Activated naive CD4-positive, alpha-beta T cell treated with anti-CD3 and anti-CD28 coated beads, Interleukin-2, amount 50 U/mL, for 24 hours (primary cell): ENCODE measurements around the gene DPF3.

Experiments used
- H3K27ac Mint-ChIP-seq: one replicate; pipeline ENCODE4 v1.8.0; 2021; ENCODE audit warnings: mild to moderate bottlenecking, mixed read lengths
- H3K27me3 Mint-ChIP-seq: one replicate; pipeline ENCODE4 v1.8.0; 2021; ENCODE audit warnings: mixed read lengths
- H3K36me3 Mint-ChIP-seq: one replicate; pipeline ENCODE4 v1.8.0; 2021; ENCODE audit warnings: mixed read lengths
- H3K4me1 Mint-ChIP-seq: one replicate; pipeline ENCODE4 v1.8.0; 2021; ENCODE audit warnings: mixed read lengths
- H3K4me3 Mint-ChIP-seq: one replicate; pipeline ENCODE4 v1.8.0; 2021; ENCODE audit warnings: mild to moderate bottlenecking, mixed read lengths
- H3K9me3 Mint-ChIP-seq: one replicate; pipeline ENCODE4 v1.8.0; 2021; ENCODE audit warnings: mixed read lengths

DPF3 gene

GRCh38 chr14:72892103-72892878, 1.6 kb downstream of the DPF3 start:
- Mint-ChIP-seq H3K4me3 (peak overlapping the region; percentile 89), H3K27me3 (peaks cover 27% of the 10 kb centered on the region), H3K9me3 (no peaks in the 10 kb centered on the region), H3K36me3 (no peaks in the 10 kb centered on the region), H3K27ac (no peak overlapping the region), H3K4me1 (peaks cover 29% of the 10 kb centered on the region)

DNA sequence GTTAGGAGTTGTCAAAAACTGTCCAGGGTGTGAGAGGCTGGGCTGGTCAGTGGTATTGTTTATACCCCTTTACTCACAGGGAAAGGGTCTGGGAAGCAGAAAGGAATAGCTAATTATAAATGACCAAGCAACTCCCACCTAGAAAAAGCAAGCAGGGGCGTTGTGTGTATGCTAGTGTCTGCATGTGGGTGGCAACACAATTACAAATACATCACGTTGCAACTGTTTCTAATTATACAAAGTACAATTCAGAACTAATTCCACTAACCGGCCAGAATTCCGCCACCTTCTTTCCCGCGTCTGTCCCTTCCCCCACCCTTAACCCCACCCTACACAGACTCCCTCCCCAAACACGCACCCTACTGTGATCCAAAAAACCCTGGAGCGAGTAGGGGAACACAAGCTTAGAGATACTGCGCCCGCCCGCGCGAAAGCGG, 2.2 kb downstream of the DPF3 start:
- no peaks in the 10 kb centered on the region for H3K9me3 Mint-ChIP-seq
- H3K4me3 Mint-ChIP-seq = peak overlapping the region; percentile 89
- H3K36me3 Mint-ChIP-seq = no peaks in the 10 kb centered on the region
- H3K27me3 Mint-ChIP-seq = peaks cover 22% of the 10 kb centered on the region
- no peak overlapping the region for H3K27ac Mint-ChIP-seq
- H3K4me1 Mint-ChIP-seq = peaks cover 29% of the 10 kb centered on the region

DNA sequence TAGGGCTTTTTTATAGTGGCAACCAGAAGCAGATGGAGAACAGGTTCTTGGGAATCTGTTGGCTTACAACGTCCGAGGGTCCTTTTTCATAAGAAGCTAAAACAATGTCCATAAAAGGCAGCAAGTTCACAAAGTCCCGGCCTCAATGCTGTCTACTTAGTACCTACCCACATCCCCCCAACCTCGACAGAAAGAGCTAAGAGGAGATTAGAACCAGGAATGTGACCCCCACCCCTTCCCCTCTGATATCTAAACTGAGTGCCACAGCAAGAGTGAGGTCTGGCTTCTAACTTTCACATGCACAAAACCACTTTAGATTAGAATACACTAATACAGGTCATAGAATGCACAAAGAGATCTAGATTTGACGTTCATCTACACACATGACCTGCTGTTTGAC, 4.5 kb downstream of the DPF3 start:
- Mint-ChIP-seq H3K27me3 (peaks cover 15% of the 10 kb centered on the region), H3K4me3 (no peak overlapping the region), H3K27ac (no peak overlapping the region), H3K9me3 (no peaks in the 10 kb centered on the region), H3K36me3 (no peaks in the 10 kb centered on the region), H3K4me1 (peaks cover 16% of the 10 kb centered on the region)

DNA sequence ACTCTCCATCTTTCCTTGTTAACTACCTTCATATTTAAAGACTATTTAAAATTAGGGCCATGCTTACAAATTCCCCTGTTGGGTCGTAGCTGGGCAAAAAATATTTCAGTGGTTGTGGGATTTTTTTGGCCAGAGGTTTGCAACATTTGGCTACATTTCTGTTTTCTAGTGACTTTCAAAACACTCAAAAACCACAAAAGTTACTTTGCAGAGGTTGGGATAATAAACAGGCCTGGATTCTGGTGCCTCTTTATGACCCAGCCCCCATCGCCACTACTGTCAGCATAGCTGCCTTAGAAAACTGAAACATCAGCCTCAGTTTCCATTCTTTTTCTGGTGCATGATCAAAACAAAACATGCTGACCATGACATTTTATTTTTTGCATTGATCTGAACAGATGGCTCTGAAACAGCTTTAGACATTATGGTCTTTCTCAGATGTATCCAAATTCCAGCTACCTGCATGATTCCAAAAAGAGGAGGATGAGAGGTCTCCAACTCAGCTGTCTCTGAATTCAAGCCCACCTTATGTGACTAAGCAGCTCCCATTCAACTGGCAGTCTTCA, 5.2 kb downstream of the DPF3 start:
- Mint-ChIP-seq H3K36me3 (no peaks in the 10 kb centered on the region), H3K4me3 (no peak overlapping the region), H3K27ac (no peak overlapping the region), H3K9me3 (no peaks in the 10 kb centered on the region), H3K27me3 (peaks cover 12% of the 10 kb centered on the region), H3K4me1 (peaks cover 10% of the 10 kb centered on the region)

DNA sequence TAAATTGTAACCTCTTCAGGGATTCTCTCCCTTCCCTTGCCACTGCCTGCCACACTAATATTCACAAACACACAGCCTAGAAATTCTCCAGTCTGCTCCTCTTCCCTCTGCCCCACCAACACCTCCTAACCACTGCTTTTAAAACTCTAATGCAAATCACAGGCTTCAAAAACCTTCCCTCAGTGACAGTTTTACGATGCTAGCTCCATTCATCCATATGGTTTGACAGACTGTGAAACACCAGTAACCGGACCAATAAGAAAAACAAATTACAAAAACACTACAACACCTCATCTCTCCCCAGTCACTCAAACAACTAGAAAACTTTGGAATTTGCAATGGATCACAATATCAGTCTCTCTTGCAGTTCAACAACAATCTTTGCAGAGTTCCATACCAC, 5.7 kb downstream of the DPF3 start:
- peaks cover 12% of the 10 kb centered on the region for H3K27me3 Mint-ChIP-seq

GRCh38 chr14:72887514-72887913, 6.4 kb downstream of the DPF3 start:
- H3K4me3 Mint-ChIP-seq = no peak overlapping the region
- H3K4me1 Mint-ChIP-seq = peaks cover 6% of the 10 kb centered on the region
- no peaks in the 10 kb centered on the region for H3K9me3 Mint-ChIP-seq
- no peak overlapping the region for H3K27ac Mint-ChIP-seq
- peaks cover 10% of the 10 kb centered on the region for H3K27me3 Mint-ChIP-seq
- H3K36me3 Mint-ChIP-seq = no peaks in the 10 kb centered on the region

More for the DNA sequence above, 5.7 kb downstream of the DPF3 start:
- no peak overlapping the region for H3K27ac Mint-ChIP-seq
- H3K36me3 Mint-ChIP-seq = no peaks in the 10 kb centered on the region
- no peaks in the 10 kb centered on the region for H3K9me3 Mint-ChIP-seq
- H3K4me3 Mint-ChIP-seq = no peak overlapping the region
- peaks cover 9% of the 10 kb centered on the region for H3K4me1 Mint-ChIP-seq

DNA sequence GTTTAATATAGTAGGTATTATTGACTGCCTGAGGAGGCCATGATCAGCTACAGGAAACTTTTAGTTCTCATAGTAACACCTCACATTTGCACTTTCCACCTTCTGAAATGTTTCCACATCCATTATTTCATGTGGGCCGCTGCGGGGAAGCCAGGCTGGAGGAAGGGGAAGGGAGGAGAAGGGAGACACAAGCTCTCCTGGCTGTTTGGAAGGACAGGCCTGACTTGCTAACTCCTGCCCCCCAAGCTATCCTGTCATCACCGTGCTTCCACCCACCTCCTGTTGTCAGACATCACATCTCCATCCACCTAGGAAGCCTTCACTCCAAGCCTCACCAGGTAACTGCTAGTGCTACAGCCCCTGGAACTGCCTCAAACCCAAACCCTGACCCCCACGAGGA, 9.5 kb downstream of the DPF3 start:
- Mint-ChIP-seq H3K9me3 (no peaks in the 10 kb centered on the region), H3K4me3 (no peak overlapping the region), H3K27me3 (no peaks in the 10 kb centered on the region), H3K27ac (no peak overlapping the region), H3K36me3 (no peaks in the 10 kb centered on the region), H3K4me1 (no peaks in the 10 kb centered on the region)

- H3K9me3 Mint-ChIP-seq = no peaks in the 10 kb centered on the region
- H3K27me3 Mint-ChIP-seq = no peaks in the 10 kb centered on the region
- H3K4me1 Mint-ChIP-seq = no peaks in the 10 kb centered on the region
- no peak overlapping the region for H3K27ac Mint-ChIP-seq
- H3K4me3 Mint-ChIP-seq = no peak overlapping the region
- H3K36me3 Mint-ChIP-seq = no peaks in the 10 kb centered on the region
These were observed 9.9 kb downstream of the DPF3 start for GRCh38 chr14:72883961-72884360.

DNA sequence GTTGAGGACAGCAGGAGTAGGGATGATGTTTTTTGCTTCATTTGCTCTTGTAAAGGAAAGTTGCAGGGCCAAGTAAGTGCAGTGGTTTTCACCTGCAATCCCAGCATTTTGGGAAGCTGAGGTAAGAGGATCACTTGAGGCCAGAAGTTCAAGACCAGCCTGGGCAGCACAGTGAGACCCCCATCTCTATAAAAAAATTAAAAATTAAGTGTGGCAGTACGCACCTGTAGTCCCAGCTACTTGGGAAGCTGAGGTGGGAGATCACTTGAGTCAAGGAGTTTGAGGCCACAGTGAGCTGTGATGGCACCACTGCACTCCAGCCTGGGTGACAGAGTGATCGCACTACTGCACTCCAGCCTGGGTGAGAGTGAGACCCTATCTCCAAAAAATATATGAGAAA, 10.8 kb downstream of the DPF3 start:
- Mint-ChIP-seq H3K4me3 (no peak overlapping the region), H3K9me3 (no peaks in the 10 kb centered on the region), H3K27me3 (no peaks in the 10 kb centered on the region), H3K4me1 (no peaks in the 10 kb centered on the region), H3K27ac (no peak overlapping the region), H3K36me3 (no peaks in the 10 kb centered on the region)

GRCh38 chr14:72882463-72882862, 11.4 kb downstream of the DPF3 start:
- Mint-ChIP-seq H3K4me3 (no peak overlapping the region), H3K4me1 (no peaks in the 10 kb centered on the region), H3K9me3 (no peaks in the 10 kb centered on the region), H3K27me3 (no peaks in the 10 kb centered on the region), H3K36me3 (no peaks in the 10 kb centered on the region), H3K27ac (no peak overlapping the region)

DNA sequence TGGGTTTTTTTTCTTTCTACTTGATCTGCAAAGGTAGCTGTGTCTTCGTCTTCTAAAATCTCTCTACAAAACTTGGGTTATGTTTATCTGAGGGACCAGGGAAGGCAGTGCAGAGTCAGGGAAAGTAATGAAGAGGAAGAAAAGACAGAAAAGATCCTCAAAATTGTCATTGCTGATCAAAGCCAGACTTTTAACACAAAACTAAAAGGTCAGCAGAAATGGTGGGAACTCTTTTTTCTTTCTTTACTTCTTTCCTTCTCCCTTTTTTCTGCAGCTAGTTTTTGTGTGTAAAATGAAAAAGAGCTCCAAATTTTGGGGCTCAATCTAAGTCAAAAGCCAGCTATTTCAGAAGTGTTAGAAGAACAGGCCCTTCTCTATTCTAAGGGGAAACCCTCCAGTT, 11.9 kb downstream of the DPF3 start:
- H3K9me3 Mint-ChIP-seq = no peaks in the 10 kb centered on the region
- no peaks in the 10 kb centered on the region for H3K27me3 Mint-ChIP-seq
- no peaks in the 10 kb centered on the region for H3K4me1 Mint-ChIP-seq
- H3K4me3 Mint-ChIP-seq = no peak overlapping the region
- no peaks in the 10 kb centered on the region for H3K36me3 Mint-ChIP-seq
- H3K27ac Mint-ChIP-seq = no peak overlapping the region

DNA sequence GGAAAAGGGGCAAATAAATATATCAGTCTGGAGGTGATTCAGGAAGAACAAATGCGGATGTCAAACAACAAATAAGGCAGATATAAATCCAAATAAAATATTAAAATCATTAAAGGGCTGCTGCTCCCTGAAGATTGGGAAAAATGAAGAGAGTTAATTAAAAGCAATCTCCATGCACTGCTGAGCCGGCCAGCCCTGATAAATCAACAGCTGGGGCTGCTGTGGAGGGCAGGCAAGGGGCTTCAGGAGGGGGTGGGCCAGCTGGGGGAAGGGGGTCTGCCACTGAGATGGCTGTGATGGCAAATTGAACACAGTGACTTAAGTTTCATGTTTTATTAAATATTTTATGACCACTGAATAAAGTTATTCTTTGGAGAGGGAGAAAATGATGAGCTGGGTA, 12.4 kb downstream of the DPF3 start:
- Mint-ChIP-seq H3K4me3 (no peak overlapping the region), H3K27ac (no peak overlapping the region), H3K36me3 (no peaks in the 10 kb centered on the region), H3K27me3 (no peaks in the 10 kb centered on the region), H3K9me3 (no peaks in the 10 kb centered on the region), H3K4me1 (no peaks in the 10 kb centered on the region)

DNA sequence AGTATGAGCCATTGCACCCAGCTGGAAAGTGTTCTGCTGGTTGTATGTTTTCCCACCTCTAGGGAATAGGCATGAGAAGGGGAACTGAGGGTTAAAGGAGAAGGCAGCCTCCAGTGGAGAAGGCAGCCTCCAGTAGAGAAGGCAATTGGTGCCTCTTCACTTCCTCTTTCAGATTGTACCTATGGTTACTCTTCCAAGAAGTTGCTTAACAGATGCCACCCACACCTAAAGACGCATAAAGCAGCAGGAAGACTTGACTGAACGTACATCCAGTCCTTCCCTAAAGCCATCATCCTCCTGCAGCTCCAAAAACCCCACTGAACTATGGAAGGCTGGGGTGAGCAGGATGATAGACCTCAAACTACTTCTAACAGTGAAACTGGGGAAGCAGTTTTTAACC, 13.1 kb downstream of the DPF3 start:
- Mint-ChIP-seq H3K27ac (no peak overlapping the region), H3K36me3 (no peaks in the 10 kb centered on the region), H3K4me3 (no peak overlapping the region), H3K4me1 (no peaks in the 10 kb centered on the region), H3K27me3 (no peaks in the 10 kb centered on the region), H3K9me3 (no peaks in the 10 kb centered on the region)

DNA sequence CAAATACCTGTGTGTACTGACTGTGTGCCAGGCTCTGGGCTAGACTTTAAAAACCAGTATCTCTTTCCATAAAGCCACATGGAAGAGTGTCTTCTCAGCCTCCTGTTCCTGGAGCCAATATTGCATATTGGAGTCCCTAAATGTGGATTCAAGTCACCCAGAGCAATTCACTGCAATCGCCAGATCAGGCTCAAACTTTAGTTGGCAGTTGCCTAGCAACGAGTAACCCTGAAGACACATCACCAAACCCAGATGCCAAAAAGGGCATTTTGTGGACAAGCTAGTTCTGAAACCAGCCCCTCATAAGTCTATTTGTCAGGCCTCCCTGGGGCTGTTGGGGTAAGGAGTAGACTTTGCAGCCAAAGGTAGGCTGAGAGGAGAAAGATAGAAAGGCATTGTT, 13.7 kb downstream of the DPF3 start:
- no peaks in the 10 kb centered on the region for H3K4me1 Mint-ChIP-seq

DNA sequence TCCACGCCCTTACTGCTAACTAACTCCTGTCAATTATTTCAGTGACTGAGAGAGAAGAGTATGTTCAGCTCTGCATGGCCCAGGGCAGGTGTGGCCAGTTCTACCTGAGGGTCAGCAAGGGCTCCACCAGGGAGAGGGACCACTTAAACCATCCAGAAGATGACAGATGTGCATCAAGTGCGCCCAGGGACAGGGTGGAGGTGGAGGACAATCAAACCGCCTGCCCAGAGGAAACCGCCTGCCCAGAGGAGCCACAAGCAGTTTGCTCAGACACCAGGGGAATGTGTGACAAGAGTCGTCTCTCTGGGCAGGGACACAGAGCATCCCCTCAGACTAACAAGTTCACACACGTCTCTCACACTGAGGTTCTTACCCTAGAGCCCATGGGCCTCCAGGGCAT, 14.5 kb downstream of the DPF3 start:
- no peaks in the 10 kb centered on the region for H3K27me3 Mint-ChIP-seq
- H3K4me1 Mint-ChIP-seq = no peaks in the 10 kb centered on the region

More for the DNA sequence above, 13.7 kb downstream of the DPF3 start:
- Mint-ChIP-seq H3K36me3 (no peaks in the 10 kb centered on the region), H3K9me3 (no peaks in the 10 kb centered on the region), H3K27me3 (no peaks in the 10 kb centered on the region), H3K4me3 (no peak overlapping the region), H3K27ac (no peak overlapping the region)

GRCh38 chr14:72878746-72879145, 15.2 kb downstream of the DPF3 start:
- H3K4me1 Mint-ChIP-seq = no peaks in the 10 kb centered on the region
- H3K36me3 Mint-ChIP-seq = no peaks in the 10 kb centered on the region
- H3K9me3 Mint-ChIP-seq = no peaks in the 10 kb centered on the region
- peaks cover 1% of the 10 kb centered on the region for H3K27me3 Mint-ChIP-seq
- no peak overlapping the region for H3K27ac Mint-ChIP-seq
- no peak overlapping the region for H3K4me3 Mint-ChIP-seq

More for the DNA sequence above, 14.5 kb downstream of the DPF3 start:
- Mint-ChIP-seq H3K9me3 (no peaks in the 10 kb centered on the region), H3K36me3 (no peaks in the 10 kb centered on the region), H3K4me3 (no peak overlapping the region), H3K27ac (no peak overlapping the region)

DNA sequence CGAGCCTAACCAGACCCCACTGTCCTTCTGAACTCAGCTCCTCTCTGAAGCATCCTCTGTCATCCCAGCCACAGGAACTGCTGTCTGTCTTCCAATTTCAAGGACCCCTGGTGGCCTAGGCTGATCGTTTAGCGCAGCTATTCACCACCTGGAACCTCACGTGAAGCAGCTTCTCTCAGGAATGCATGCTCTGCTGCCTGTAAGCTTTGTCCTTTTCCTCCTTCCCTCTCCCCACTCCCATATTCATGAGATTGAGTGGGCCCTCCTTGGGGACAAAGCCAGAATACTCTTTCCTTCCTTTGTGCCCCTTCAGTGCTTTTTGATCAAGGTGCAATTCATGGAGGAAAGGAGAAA, 17.2 kb downstream of the DPF3 start:
- H3K4me1 Mint-ChIP-seq = no peaks in the 10 kb centered on the region
- no peak overlapping the region for H3K4me3 Mint-ChIP-seq
- peaks cover 3% of the 10 kb centered on the region for H3K9me3 Mint-ChIP-seq
- H3K36me3 Mint-ChIP-seq = peaks cover 2% of the 10 kb centered on the region
- H3K27me3 Mint-ChIP-seq = peaks cover 1% of the 10 kb centered on the region
- no peak overlapping the region for H3K27ac Mint-ChIP-seq
